Stimulated activated CD8-positive, alpha-beta memory T cell treated with anti-CD3 and anti-CD28 coated beads, Interleukin-4, amount 100 ng/mL, for 48 hours (primary cell): Measurements from ENCODE around the gene EN2.

ENCODE experiments used
- DNase-seq: peaks from one replicate; pipeline ENCODE4 v3.0.0-alpha.2; 2020

EN2 gene

GRCh38 chr7:155511702-155511996 is 53.7 kb downstream of the EN2 start:
- DNase-seq = no peak

DNA sequence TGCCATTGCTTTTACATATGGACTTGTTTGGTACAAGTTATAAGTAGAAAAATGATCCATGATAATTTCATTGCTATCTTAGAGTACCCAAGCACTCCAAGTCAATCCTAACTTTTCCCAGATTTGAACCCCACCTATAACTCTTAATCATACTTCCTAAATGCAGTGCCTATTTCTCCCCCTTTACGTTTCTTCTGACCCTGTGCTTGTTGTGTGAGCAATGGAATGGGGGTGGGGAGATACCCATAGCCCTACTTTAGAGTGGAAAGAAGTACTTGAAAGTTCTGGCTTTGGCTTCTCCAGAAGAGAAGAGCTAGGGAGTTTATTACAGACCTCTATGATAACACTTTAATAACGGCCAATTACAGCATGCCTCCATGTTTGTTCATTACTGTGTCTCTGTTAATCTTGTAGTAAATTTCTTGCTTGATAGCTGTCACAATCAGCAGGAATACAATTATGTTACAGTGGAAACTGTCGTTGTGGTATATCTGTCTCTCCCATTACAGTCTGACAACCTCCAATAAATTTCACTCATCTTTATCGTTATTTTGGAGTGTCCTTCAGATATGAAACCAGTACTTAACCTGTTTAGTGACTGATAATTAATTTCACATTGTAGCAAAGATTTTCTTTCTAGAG is 54.4 kb downstream of the EN2 start:
- no peak for DNase-seq

GRCh38 chr7:155513543-155514285 is 55.8 kb downstream of the EN2 start:
- DNase-seq = no peak

GRCh38 chr7:155514296-155514695 is 56.4 kb downstream of the EN2 start:
- DNase-seq = no peak
